Measurements from ENCODE around the gene LYRM4. TPM values are rescaled to one million over a fixed set of nuclear protein-coding genes. Genes with fewer than 3 reads are reported as not detected.

Gene LYRM4
- total and polyA plus RNA-seq, 9 of the 15 experiments (the other 6 are each of a cell fraction or from before 2014, with no cell fraction given): 24.2 to 69.4 (median 41.8) TPM

- in situ Hi-C loops (cut with MboI): loop anchor here (25.0 kb wide), 1 partner anchor 1398 kb away; no protein-coding TSS in a partner anchor
- no TSS peak for BruUV-seq (replicated peaks)
- H4K20me1 ChIP-seq (replicated peaks; ENCODE audit: control insufficient read depth, insufficient read depth, low read length): no peaks in the 10 kb centered on the region
- WGBS (ENCODE audit: insufficient coverage, low coverage, missing lambda C conversion rate): 75% methylated on average over 13 of the region's 13 CpGs
- TF ChIP-seq NCOA2 (IDR thresholded peaks at IDR 0.05; ENCODE audit: partially characterized antibody in 2 of 2) (no peak), ZNF583 (CRISPR knock-in tag; IDR thresholded peaks at IDR 0.05) (no peak), ZNF518B (CRISPR knock-in tag; IDR thresholded peaks at IDR 0.05) (no peak), ARNT (IDR thresholded peaks at IDR 0.05) (no peak), ZNF696 (CRISPR knock-in tag; conservative IDR thresholded peaks at IDR 0.05) (no peak), BRF2 (IDR thresholded peaks at IDR 0.05; ENCODE audit: borderline replicate concordance, insufficient read depth, insufficient read length) (no peak), RBM25 (IDR thresholded peaks at IDR 0.05; ENCODE audit: low read depth, low read length, severe bottlenecking) (no peak), HNRNPL (IDR thresholded peaks at IDR 0.05; ENCODE audit: low read depth, low read length) (no peak), POLR2AphosphoS2 (IDR thresholded peaks at IDR 0.05; ENCODE audit: low read length) (no peak), RCOR1 (IDR thresholded peaks at IDR 0.05; ENCODE audit: borderline replicate concordance in 1 of 2, low read depth in 2 of 2, low read length in 2 of 2) (no peak), SMARCC2 (IDR thresholded peaks at IDR 0.05; ENCODE audit: low read depth) (no peak), POLR3G (IDR thresholded peaks at IDR 0.05; ENCODE audit: extremely low read depth, insufficient read length, insufficient replicate concordance) (no peak), NR4A1 (CRISPR knock-in tag; IDR thresholded peaks at IDR 0.05) (no peak), NR4A1 (tag; IDR thresholded peaks at IDR 0.05) (no peak)
- ATAC-seq (no peak), FAIRE-seq (no peak), DNase-seq (ENCODE audit: extremely low read depth in 1 of 4, low spot score in 3 of 4) (no peak)
- no peak overlapping the region for H2AFZ ChIP-seq (ENCODE audit: low read depth, low read length)
- ChIA-PET CTCF (ENCODE audit: low intra/inter-chr PET ratio) (no interaction called here), POLR2A (interaction anchor here (0.6 kb wide), 1 partner anchor 17 kb away, joined by 3 read pairs; no protein-coding TSS in a partner anchor)
- H3K9ac ChIP-seq (ENCODE audit: insufficient read depth in 1 of 2, low read depth in 2 of 2, low read length in 2 of 2): no peak overlapping the region; a peak in 1 of 4 replicates
- no peak overlapping the region for H3K27ac ChIP-seq (ENCODE audit: extremely low read depth, low read depth, low read length)
- H3K9me1 ChIP-seq (ENCODE audit: control insufficient read depth, insufficient read depth, low read length): no peaks in the 10 kb centered on the region
- no peaks in the 10 kb centered on the region for H3K9me3 ChIP-seq (replicated peaks; ENCODE audit: control insufficient read depth, insufficient read depth, low read depth, low read length)
- intact Hi-C loops (cut with micrococcal nuclease): no loop called here
- no peaks in the 10 kb centered on the region for H3K4me1 ChIP-seq (replicated peaks in 1 of 2; ENCODE audit: control insufficient read depth in 2 of 2, insufficient read depth in 2 of 2, low read length in 2 of 2)
- H3K4me2 ChIP-seq (ENCODE audit: insufficient read depth, low read length): no peak overlapping the region
- 0 out of 3 replicates have a peak, but pooled peaks cover 2% of the 10 kb centered on the region for H3K36me3 ChIP-seq (ENCODE audit: control insufficient read depth, insufficient read depth, low read length)
- H3K4me3 ChIP-seq: no peak overlapping the region
- no peaks in the 10 kb centered on the region for H3K79me2 ChIP-seq (ENCODE audit: control insufficient read depth, insufficient read depth, low read length)
- no peaks in the 10 kb centered on the region for H3K27me3 ChIP-seq (ENCODE audit: control insufficient read depth in 2 of 2, insufficient read depth in 2 of 2, low read length in 2 of 2)
Observed at GRCh38 chr6:5138995-5139827, 121.5 kb downstream of the LYRM4 start.

All from K562 (cell line).